WTC11 (cell line): ENCODE measurements around the gene STAM2. TPM values are rescaled to one million over a fixed set of nuclear protein-coding genes. Genes with fewer than 3 reads are reported as not detected.
A peak's percentile ranks its signal among the peaks of the same experiment; 100 is the strongest.

ENCODE experiments used
- ATAC-seq: fragments of 200-7000 bp; cut with Tn5 transposase; 2 replicates; pipeline ENCODE4 v1.10.0; 2021; ENCODE audit warnings: mild to moderate bottlenecking, moderate library complexity
- CTCF ChIA-PET: fragments of 300-600 bp; sonication (Branson Sonifier 250); formaldehyde crosslinking; loops from one replicate; lab custom pipeline; 2021; ENCODE audit warnings: antibody characterized with exemption; lab: Charles Lee
- POLR2A ChIA-PET: fragments of 350-600 bp; sonication (Branson Sonifier 250); formaldehyde crosslinking; loops from one replicate; lab custom pipeline; 2021; ENCODE audit warnings: antibody characterized with exemption; lab: Charles Lee
- DNase-seq: peaks from one replicate; pipeline ENCODE4 v3.0.0; 2021; ENCODE audit warnings: low spot score
- H3K27ac Mint-ChIP-seq: 2 replicates; pipeline ENCODE4 v1.8.0; 2021; ENCODE audit warnings: mixed read lengths
- H3K27me3 Mint-ChIP-seq: 2 replicates; pipeline ENCODE4 v1.8.0; 2021; ENCODE audit warnings: low read depth, mild to moderate bottlenecking, moderate library complexity, mixed read lengths
- H3K36me3 Mint-ChIP-seq: 2 replicates; pipeline ENCODE4 v1.8.0; 2021; ENCODE audit warnings: mixed read lengths
- H3K4me1 Mint-ChIP-seq: 2 replicates; pipeline ENCODE4 v1.8.0; 2022; ENCODE audit warnings: mixed read lengths
- H3K4me3 Mint-ChIP-seq: 2 replicates; pipeline ENCODE4 v1.8.0; 2021; ENCODE audit warnings: mild to moderate bottlenecking, moderate library complexity, mixed read lengths
- H3K9me3 Mint-ChIP-seq: 2 replicates; pipeline ENCODE4 v1.8.0; 2021; ENCODE audit warnings: mixed read lengths
- ATF3 ChIP-seq: sonication (generic); formaldehyde crosslinking; conservative IDR thresholded peaks from 2 replicates; pipeline ENCODE4 v1.8.1; 2022; ENCODE audit warnings: mild to moderate bottlenecking, missing genetic modification reagents
- CREB1 ChIP-seq: sonication (generic); formaldehyde crosslinking; IDR thresholded peaks from 2 replicates; pipeline ENCODE4 v1.8.0; 2023; ENCODE audit warnings: mild to moderate bottlenecking, missing genetic modification reagents
- CREM ChIP-seq: sonication (generic); formaldehyde crosslinking; IDR thresholded peaks from 2 replicates; pipeline ENCODE4 v1.8.1; 2022; ENCODE audit warnings: mild to moderate bottlenecking, missing genetic modification reagents, moderate library complexity
- E2F4 ChIP-seq: sonication (generic); formaldehyde crosslinking; IDR thresholded peaks from 2 replicates; pipeline ENCODE4 v1.8.1; 2022; ENCODE audit warnings: low read depth, mild to moderate bottlenecking, moderate library complexity, missing genetic modification reagents, borderline replicate concordance
- ETV6 ChIP-seq: sonication (generic); formaldehyde crosslinking; IDR thresholded peaks from 2 replicates; pipeline ENCODE4 v1.8.1; 2022; ENCODE audit warnings: mild to moderate bottlenecking, missing genetic modification reagents
- GTF2I ChIP-seq: fragments of 250-450 bp; sonication (Bioruptor Pico); conservative IDR thresholded peaks from 2 replicates; pipeline ENCODE4 v1.4.0; 2021; ENCODE audit warnings: mild to moderate bottlenecking
- IRF1 ChIP-seq: sonication (generic); formaldehyde crosslinking; IDR thresholded peaks from 2 replicates; pipeline ENCODE4 v1.8.0; 2023; ENCODE audit warnings: missing genetic modification reagents
- KAT7 ChIP-seq: sonication (generic); formaldehyde crosslinking; IDR thresholded peaks from 2 replicates; pipeline ENCODE4 v1.8.1; 2023; ENCODE audit warnings: missing genetic modification reagents, mild to moderate bottlenecking, borderline replicate concordance
- MXD4 ChIP-seq: fragments of 250-450 bp; sonication (Bioruptor Pico); IDR thresholded peaks from 2 replicates; pipeline ENCODE4 v1.8.0; 2021; ENCODE audit warnings: mild to moderate bottlenecking, moderate library complexity, borderline replicate concordance
- PRRX2 ChIP-seq: fragments of 250-450 bp; sonication (Bioruptor Pico); IDR thresholded peaks from 2 replicates; pipeline ENCODE4 v1.8.0; 2021; ENCODE audit warnings: mild to moderate bottlenecking
- SMAD4 ChIP-seq: sonication (generic); formaldehyde crosslinking; IDR thresholded peaks from 2 replicates; pipeline ENCODE4 v1.8.0; 2022; ENCODE audit warnings: mild to moderate bottlenecking, missing genetic modification reagents
- ZBTB43 ChIP-seq: sonication (generic); formaldehyde crosslinking; IDR thresholded peaks from 2 replicates; pipeline ENCODE4 v1.8.1; 2023; ENCODE audit warnings: mild to moderate bottlenecking, missing genetic modification reagents
- ZNF121 ChIP-seq: sonication (generic); formaldehyde crosslinking; IDR thresholded peaks from 2 replicates; pipeline ENCODE4 v1.8.0; 2023; ENCODE audit warnings: missing genetic modification reagents
- ZNF219 ChIP-seq: sonication (generic); formaldehyde crosslinking; IDR thresholded peaks from 2 replicates; pipeline ENCODE4 v1.8.0; 2023; ENCODE audit warnings: missing genetic modification reagents, mild to moderate bottlenecking, borderline replicate concordance
- total RNA-seq: library from RNA; stranded (reverse); gene quantifications from 3 replicates; pipeline ENCODE4 v1.2.3, GENCODE V29; 2021
- TF ChIP-seq, protein P1 (sequence below): fragments of 250-450 bp; sonication (Bioruptor Pico); IDR thresholded peaks from 2 replicates; pipeline ENCODE4 v1.8.0; 2021; ENCODE audit warnings: mild to moderate bottlenecking
- TF ChIP-seq, protein P2 (sequence below): fragments of 250-450 bp; sonication (Bioruptor Pico); IDR thresholded peaks from 2 replicates; pipeline ENCODE4 v1.9.0; 2021; ENCODE audit warnings: mild to moderate bottlenecking
- TF ChIP-seq, protein P3 (sequence below): sonication (generic); formaldehyde crosslinking; IDR thresholded peaks from 2 replicates; pipeline ENCODE4 v1.8.1; 2023; ENCODE audit warnings: mild to moderate bottlenecking, moderate library complexity, missing genetic modification reagents
- TF ChIP-seq, protein P4 (sequence below): fragments of 250-450 bp; sonication (Bioruptor Pico); IDR thresholded peaks from 2 replicates; pipeline ENCODE4 v1.9.0; 2021; ENCODE audit warnings: moderate library complexity, mild to moderate bottlenecking, inconsistent platforms, borderline replicate concordance
- TF ChIP-seq, protein P5 (sequence below): sonication (generic); formaldehyde crosslinking; IDR thresholded peaks from 2 replicates; pipeline ENCODE4 v1.8.1; 2022; ENCODE audit warnings: mild to moderate bottlenecking, moderate library complexity, missing genetic modification reagents
- TF ChIP-seq, protein P6 (sequence below): sonication (generic); formaldehyde crosslinking; IDR thresholded peaks from 2 replicates; pipeline ENCODE4 v1.8.1; 2022; ENCODE audit warnings: missing genetic modification reagents, borderline replicate concordance

The STAM2 gene
- total RNA-seq, 1 experiment from 2014 or later = 9.0 TPM

- TF ChIP-seq, protein P1, sequence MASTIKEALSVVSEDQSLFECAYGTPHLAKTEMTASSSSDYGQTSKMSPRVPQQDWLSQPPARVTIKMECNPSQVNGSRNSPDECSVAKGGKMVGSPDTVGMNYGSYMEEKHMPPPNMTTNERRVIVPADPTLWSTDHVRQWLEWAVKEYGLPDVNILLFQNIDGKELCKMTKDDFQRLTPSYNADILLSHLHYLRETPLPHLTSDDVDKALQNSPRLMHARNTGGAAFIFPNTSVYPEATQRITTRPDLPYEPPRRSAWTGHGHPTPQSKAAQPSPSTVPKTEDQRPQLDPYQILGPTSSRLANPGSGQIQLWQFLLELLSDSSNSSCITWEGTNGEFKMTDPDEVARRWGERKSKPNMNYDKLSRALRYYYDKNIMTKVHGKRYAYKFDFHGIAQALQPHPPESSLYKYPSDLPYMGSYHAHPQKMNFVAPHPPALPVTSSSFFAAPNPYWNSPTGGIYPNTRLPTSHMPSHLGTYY (CRISPR knock-in tag) = no peak
- no peak for TF ChIP-seq IRF1 (CRISPR knock-in tag)
- TF ChIP-seq CREM (CRISPR knock-in tag) = peak; percentile 59
- TF ChIP-seq, protein P2, sequence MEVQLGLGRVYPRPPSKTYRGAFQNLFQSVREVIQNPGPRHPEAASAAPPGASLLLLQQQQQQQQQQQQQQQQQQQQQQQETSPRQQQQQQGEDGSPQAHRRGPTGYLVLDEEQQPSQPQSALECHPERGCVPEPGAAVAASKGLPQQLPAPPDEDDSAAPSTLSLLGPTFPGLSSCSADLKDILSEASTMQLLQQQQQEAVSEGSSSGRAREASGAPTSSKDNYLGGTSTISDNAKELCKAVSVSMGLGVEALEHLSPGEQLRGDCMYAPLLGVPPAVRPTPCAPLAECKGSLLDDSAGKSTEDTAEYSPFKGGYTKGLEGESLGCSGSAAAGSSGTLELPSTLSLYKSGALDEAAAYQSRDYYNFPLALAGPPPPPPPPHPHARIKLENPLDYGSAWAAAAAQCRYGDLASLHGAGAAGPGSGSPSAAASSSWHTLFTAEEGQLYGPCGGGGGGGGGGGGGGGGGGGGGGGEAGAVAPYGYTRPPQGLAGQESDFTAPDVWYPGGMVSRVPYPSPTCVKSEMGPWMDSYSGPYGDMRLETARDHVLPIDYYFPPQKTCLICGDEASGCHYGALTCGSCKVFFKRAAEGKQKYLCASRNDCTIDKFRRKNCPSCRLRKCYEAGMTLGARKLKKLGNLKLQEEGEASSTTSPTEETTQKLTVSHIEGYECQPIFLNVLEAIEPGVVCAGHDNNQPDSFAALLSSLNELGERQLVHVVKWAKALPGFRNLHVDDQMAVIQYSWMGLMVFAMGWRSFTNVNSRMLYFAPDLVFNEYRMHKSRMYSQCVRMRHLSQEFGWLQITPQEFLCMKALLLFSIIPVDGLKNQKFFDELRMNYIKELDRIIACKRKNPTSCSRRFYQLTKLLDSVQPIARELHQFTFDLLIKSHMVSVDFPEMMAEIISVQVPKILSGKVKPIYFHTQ (CRISPR knock-in tag) = no peak
- peak; percentile 11; the same call in 1 of the 2 replicates for TF ChIP-seq ETV6 (CRISPR knock-in tag)
- 0 out of 2 replicates have a peak, but pooled peaks have one; percentile 11 for TF ChIP-seq CREB1 (CRISPR knock-in tag)
- TF ChIP-seq ATF3 = no peak
- TF ChIP-seq KAT7 (CRISPR knock-in tag) = peak; percentile 42; the same call in 1 of the 2 replicates
- TF ChIP-seq, protein P3, sequence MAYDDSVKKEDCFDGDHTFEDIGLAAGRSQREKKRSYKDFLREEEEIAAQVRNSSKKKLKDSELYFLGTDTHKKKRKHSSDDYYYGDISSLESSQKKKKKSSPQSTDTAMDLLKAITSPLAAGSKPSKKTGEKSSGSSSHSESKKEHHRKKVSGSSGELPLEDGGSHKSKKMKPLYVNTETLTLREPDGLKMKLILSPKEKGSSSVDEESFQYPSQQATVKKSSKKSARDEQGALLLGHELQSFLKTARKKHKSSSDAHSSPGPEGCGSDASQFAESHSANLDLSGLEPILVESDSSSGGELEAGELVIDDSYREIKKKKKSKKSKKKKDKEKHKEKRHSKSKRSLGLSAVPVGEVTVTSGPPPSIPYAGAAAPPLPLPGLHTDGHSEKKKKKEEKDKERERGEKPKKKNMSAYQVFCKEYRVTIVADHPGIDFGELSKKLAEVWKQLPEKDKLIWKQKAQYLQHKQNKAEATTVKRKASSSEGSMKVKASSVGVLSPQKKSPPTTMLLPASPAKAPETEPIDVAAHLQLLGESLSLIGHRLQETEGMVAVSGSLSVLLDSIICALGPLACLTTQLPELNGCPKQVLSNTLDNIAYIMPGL (CRISPR knock-in tag) = peak; percentile 99
- TF ChIP-seq ZBTB43 (CRISPR knock-in tag) = 0 out of 2 replicates have a peak, but pooled peaks have one; percentile 58
- no peak for TF ChIP-seq E2F4
- no peak for TF ChIP-seq MXD4 (CRISPR knock-in tag)
These were observed at the start of gene STAM2 (continued) for GRCh38 chr2:152175368-152176112.

- no peaks in the 10 kb centered on the region for H3K36me3 Mint-ChIP-seq
- DNase-seq (no peak), ATAC-seq (no peak)
- H3K9me3 Mint-ChIP-seq = peaks cover 4% of the 10 kb centered on the region
- ChIA-PET POLR2A (no interaction called here), CTCF (no interaction called here)
- no peak overlapping the region for H3K4me3 Mint-ChIP-seq
- no peaks in the 10 kb centered on the region for H3K4me1 Mint-ChIP-seq
- TF ChIP-seq ZNF121 = no peak
- TF ChIP-seq, protein P4, sequence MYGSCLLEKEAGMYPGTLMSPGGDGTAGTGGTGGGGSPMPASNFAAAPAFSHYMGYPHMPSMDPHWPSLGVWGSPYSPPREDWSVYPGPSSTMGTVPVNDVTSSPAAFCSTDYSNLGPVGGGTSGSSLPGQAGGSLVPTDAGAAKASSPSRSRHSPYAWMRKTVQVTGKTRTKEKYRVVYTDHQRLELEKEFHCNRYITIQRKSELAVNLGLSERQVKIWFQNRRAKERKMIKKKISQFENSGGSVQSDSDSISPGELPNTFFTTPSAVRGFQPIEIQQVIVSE (CRISPR knock-in tag) = no peak
- TF ChIP-seq ZNF219 = no peak
- TF ChIP-seq, protein P5, sequence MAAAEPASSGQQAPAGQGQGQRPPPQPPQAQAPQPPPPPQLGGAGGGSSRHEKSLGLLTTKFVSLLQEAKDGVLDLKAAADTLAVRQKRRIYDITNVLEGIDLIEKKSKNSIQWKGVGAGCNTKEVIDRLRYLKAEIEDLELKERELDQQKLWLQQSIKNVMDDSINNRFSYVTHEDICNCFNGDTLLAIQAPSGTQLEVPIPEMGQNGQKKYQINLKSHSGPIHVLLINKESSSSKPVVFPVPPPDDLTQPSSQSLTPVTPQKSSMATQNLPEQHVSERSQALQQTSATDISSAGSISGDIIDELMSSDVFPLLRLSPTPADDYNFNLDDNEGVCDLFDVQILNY = no peak
- TF ChIP-seq SMAD4 (CRISPR knock-in tag) = no peak
- no peak for TF ChIP-seq GTF2I (CRISPR knock-in tag)
- TF ChIP-seq PRRX2 (CRISPR knock-in tag) = no peak
- TF ChIP-seq, protein P6, sequence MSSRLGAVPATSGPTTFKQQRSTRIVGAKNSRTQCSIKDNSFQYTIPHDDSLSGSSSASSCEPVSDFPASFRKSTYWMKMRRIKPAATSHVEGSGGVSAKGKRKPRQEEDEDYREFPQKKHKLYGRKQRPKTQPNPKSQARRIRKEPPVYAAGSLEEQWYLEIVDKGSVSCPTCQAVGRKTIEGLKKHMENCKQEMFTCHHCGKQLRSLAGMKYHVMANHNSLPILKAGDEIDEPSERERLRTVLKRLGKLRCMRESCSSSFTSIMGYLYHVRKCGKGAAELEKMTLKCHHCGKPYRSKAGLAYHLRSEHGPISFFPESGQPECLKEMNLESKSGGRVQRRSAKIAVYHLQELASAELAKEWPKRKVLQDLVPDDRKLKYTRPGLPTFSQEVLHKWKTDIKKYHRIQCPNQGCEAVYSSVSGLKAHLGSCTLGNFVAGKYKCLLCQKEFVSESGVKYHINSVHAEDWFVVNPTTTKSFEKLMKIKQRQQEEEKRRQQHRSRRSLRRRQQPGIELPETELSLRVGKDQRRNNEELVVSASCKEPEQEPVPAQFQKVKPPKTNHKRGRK = no peak
- H3K27ac Mint-ChIP-seq = no peak overlapping the region
- no peaks in the 10 kb centered on the region for H3K27me3 Mint-ChIP-seq
These were observed 48.4 kb upstream of the STAM2 start for GRCh38 chr2:152223977-152224376.
